ENCODE data around the gene ZZZ3. TPM values are rescaled to one million over a fixed set of nuclear protein-coding genes. Genes with fewer than 3 reads are reported as not detected.
"Not testable (repeated sequence)": the region's sequence is repeated elsewhere in the genome, so short reads cannot be mapped to it uniquely, and the experiment has no call there.

Gene ZZZ3
- 22.1 TPM for polyA plus RNA-seq (2013, experiment 1 of 2; ENCODE audit: insufficient read length)
- 21.2 TPM for polyA plus RNA-seq (2013, experiment 2 of 2; ENCODE audit: insufficient read length)

DNA sequence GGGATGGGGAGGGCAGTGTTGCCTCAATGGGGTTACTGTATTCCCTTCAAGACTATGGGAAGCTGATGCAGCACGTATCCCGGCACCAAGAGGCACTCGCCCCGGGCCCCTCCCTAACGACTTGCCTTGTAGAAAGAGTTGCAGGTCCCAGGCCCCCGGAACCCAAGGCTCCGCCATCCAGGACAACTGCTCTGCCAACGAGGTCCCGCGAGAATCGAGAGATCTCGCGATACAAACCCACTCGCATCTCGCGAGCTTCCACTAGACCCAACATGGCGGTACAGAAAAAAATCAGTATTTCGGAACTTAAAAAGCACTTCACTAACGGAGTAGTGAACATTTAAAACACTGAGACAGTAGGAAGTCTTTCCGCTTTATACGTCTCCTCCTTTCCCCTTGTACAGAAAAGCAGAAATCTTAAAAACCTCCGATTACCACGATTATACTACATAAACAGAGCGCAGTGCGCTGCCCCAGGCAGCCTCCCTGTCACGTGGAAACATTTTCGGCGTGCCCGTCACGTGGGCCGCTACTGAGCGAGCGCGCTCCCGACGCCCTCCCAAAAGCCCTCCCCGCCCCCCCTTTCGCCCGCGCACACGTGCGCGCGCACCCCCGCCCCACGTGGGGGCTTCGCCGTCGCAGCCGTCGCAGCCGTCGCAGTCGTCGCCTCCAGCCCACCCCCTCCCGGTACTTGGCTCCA is at the start of gene ZZZ3:
ZZZ3 (minus strand) TSS at position 199 of the 700 bp plus-strand sequence. CDS start 49,304 bp downstream, outside the sequence.
- peak; percentile 92 for DNase-seq

- DNase-seq, result no peak
Observed at GRCh38 chr1:77732090-77732489, 49.6 kb upstream of the ZZZ3 start.

- no peak for DNase-seq
Observed at GRCh38 chr1:77725706-77726105, 43.2 kb upstream of the ZZZ3 start.

DNA sequence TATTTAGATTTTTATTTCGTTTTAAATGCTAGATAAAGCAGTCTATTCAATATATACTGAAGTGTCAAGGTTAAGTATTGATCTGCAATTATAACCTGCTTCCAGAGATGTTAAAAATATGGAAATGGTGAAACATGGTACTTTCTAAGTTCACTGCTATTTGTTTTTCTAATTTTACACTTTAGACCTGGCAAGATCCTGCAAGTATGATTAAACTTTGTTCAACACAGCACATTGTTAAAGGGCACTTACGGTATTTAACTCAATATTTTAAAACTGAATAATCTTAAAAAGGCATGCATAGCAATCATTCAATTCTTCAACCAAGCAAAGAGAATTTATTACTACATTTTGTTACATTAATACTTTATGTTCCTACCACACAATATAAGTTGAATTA is 35.7 kb upstream of the ZZZ3 start:
- no peak for DNase-seq

DNA sequence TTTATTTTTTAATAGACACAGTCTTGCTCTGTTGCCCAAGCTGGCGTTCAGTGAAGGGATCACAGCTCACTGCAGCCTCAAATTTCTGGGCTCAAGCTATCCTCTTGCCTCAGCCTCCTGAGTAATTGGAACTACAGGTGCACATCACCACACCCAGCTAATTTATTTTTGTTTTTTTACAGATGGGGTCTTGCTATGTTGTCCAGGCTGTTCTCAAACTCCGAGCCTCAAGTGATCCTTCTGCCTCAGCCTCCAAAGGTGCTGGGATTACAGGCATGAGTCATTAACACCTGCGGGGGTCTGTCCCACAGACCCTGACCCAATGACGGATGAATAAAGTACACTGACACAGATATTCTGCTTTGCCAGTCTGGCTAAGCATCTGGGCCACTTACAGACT is 33.6 kb upstream of the ZZZ3 start:
- no peak for DNase-seq

GRCh38 chr1:77709727-77710126 is 27.3 kb upstream of the ZZZ3 start:
- DNase-seq, result no peak

DNA sequence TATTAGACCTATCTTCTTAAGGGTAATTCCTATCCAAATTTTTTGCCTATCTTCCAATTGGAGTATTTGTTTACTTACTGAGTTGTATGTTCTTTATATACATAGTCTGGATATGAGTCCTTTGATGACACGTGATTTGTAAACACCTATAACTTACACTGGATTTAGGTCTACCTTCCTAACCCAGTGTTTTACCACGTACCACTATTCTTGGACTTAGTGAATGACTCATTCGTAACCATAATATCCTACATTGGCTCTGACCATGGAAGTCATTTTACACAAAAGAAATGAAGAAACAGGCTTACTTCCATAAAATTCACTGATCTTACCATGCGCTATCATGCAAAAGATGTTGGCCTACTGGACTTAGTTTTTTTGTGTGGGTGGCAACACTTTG is 23.9 kb upstream of the ZZZ3 start:
- DNase-seq, result peak; percentile 12

DNA sequence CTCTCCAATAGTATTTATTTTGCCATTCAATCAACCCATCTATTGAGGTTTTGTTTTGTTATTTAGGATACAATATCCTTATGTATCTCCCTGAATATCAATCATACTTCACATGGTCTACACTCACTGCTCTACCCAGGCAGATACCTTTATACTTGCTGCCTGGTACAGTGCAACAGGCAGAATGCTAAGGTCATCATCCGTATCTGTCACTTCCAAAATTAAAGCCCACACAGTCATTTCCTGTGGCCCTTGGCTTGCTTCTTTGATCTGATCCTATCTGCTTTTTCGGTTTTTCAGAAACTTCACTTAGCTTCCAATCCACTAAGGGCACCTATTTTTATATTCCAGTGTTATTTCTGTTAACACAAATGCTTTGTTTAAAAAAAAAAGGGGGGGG is 22.3 kb upstream of the ZZZ3 start:
- no peak for DNase-seq

DNA sequence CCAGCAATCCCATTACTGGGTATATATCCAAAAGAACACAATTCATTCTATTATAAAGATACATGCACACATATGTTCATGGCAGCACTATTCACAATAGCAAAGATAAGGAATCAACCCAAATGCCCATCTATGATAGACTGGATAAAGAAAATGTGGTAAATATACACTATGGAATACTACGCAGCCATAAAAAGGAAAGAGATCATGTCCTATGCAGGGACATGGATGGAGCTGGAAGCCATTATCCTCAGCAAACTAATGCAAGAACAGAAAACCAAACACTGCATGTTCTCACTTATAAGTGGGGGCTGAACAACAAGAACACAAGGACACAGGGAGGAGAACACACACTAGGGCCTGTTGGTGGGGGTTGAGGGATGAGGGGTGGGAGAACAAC is 17.2 kb upstream of the ZZZ3 start:
- not testable (repeated sequence) for DNase-seq

DNA sequence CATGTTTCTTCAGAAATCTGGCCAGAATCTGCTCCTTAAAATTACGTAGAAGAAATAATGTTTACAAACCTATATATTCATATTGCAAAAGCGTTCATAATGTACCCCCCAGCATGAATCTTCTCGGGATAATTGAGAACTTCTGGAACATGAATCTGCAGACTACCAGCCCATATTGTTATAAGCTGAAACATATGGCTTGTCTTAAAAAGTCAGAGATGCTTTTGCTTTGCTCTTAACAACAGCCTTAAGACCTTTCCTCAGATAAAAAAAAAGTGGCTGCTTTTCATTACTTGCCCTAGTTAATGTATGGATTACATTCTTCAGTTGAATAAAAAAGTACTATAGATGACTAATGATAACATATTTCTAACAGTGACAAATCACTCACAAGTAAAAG is 15.0 kb upstream of the ZZZ3 start:
- DNase-seq, result no peak

GRCh38 chr1:77688939-77689338 is 6.5 kb upstream of the ZZZ3 start:
- no peak for DNase-seq

DNA sequence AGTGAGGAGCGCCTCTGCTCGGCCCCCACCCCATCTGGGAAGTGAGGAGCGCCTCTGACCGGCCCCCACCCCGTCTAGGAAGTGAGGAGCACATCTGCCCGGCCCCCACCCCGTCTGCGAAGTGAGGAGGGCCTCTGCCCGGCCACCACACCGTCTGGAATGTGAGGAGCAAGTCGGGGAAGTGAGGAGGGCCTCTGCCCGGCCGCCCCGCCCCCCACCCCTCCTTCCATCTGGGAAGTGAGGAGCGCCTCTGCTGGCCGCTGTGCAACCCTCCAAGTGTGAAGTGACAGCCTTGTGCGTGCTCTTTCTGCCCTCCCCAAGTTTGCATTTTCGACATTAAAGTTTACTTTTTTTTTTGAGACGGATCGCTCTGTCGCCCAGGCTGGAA is 5.1 kb upstream of the ZZZ3 start:
- DNase-seq, result peak; percentile 52

DNA sequence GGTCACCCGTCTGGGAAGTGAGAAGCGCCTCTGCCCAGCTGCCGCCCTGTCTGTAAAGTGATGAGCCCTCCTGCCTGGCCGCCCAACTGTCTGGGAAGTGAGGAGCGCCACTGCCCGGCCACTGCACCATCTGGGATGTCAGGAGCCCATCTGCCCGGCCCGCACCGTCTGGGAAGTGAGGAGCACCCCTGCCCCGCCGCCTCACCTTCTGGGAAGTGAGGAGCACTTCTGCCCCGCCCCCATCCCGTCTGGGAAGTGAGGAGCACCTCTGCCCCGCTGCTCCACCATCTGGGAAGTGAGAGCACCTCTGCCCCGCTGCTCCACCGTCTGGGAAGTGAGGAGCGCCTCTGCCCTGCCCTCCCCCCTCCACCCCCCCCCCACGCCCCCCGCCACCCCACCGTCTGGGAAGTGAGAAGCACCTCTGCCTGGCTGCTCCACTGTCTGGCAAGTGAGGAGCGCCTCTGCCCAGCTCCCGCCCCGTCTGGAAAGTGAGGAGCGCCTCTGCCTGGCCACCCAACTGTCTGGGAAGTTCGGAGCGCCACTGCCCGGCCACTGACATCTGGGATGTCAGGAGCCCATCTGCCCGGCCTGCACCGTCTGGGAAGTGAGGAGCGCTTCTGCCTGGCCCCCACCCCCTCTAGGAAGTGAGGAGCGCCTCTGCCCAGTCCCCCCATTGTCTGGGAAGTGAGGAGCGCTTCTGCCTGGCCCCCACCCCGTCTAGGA is 4.5 kb upstream of the ZZZ3 start:
- no peak for DNase-seq

DNA sequence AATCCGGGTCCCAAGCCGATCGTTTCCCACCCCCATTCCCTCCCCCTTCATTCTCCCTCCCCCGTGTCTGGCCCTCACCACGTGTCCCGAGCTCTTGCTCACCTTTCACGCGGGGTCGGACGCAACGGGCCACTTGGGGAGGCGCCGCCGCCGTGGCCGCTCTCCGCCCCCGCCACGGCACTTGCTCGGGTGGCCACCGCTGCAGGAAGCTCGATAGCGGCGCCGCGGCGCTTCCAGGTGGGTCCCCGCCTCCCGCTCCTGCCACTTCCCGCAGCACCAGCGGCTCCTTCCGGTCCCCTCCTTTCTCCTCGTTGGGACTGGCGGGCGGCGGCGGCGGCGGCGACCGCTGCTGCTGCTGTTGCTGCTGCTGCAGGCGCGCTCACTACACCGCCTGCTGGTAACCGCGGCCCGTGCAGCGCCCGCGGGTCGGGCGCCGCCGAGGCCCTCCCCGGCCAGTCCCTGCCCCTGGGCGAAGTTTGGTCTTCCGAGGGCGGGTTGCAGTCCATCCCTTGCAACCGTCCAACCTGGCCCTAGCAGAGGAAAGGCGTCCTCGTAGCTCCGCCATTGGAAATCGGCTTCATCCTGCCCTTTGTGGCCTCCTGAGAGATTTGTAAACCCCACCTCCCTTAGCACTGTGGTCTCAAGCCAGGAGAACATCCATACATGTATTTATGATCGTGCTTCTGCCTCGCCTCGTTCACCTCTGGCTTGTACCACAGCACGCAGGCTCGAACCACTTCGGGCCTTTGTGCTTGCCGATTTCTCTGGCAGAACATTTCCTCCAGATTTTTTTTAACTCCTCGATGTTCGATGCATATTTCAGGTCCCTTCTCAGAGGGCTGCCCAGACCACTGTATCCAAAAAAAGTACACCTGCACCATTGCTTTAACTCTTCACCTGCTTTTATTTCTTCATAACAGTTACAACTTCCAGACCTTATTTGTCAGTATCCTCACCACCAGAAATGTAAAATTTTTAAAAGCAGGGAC is 996 bp upstream of the ZZZ3 start:
- DNase-seq, result peak; percentile 93

GRCh38 chr1:77680173-77680572 is 2.3 kb downstream of the ZZZ3 start:
- DNase-seq, result no peak

DNA sequence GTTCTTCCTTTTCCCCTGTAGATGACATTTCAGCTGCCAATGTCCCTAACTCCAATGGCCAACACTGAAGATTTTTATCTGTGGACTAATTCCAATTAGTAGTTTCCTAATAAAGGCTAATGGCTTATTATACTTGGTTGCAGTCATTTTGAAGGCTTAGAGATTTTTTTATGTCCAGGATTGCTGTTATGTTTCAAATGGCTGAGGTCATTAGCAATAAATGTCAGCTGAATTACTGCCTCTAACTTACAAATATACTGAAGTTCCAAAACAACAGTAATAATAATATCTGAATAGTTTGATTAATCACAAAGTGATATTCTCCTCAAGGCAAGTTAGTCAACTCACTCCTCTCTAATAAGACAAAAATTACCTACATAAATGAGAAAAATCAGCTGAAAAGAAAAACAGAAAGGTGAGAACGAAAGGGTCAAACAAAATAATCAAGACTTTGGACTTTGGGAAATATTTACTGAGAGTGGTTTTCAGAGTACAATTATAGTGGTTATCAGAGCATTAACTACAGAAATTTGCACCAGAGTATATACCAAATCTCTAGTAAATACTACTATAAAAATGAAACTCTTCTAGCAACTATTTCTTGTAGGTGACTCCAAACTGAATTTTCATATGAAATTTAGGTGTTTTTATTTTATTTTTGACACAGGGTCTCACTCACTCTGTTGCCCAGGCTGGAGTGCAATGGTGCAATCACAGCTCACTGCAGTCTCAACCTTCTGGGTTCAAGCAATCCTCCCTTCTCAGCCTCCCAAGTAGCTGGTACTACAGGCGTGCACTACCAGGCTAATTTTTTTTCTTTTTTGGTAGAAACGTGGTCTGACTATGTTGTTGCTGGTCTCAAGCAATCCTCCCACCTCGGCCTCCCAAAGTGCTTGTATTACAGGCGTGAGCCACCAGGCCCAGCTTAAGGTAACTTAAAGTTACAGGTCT is 3.5 kb downstream of the ZZZ3 start:
- DNase-seq, result no peak

GRCh38 chr1:77674807-77675206 is 7.7 kb downstream of the ZZZ3 start:
- not testable (repeated sequence) for DNase-seq

GRCh38 chr1:77673716-77674355 is 8.6 kb downstream of the ZZZ3 start:
- DNase-seq, result peak; percentile 42

DNA sequence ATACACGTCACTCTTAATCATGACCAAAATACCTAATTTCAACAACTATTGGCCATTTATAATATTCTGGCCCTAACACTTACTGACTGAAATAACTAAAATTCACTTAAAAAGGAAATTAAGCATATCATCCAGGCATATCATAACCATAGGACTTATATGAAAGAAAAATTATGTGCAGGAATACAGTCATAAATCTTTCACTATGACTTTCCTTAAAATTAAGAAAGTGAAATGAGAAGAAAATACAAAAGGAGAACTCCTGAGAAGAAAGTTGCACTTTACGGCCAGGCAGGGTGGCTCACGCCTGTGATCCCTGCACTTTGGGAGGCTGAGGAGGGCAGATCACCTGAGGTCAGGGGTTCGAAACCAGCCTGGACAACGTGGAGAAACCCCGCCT is 9.4 kb downstream of the ZZZ3 start:
- no peak for DNase-seq

GRCh38 chr1:77672374-77672773 is 10.1 kb downstream of the ZZZ3 start:
- no peak for DNase-seq

DNA sequence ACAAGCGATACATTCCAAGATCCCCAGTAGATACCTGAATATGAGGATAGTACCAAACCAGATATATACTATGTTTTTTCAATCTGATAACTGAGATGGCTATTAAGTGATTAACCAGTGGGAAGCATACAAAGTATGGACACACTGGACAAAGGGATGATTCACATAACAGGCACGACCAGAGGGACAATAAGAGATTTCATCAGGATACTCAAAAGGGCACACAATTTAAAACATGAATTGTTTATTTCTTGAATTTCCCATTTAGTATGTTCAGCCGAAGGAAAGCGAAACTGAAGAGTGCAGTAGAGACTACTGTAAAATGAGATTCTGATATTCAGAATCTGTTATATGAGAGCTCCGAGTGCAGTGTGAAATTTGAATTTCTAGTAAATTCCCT is 10.6 kb downstream of the ZZZ3 start:
- DNase-seq, result peak; percentile 23
